GM12872 (cell line): ENCODE data around the gene MRPL33.

Experiments used
- TF ChIP-seq, protein P1 (sequence below): IDR thresholded peaks from 3 replicates; pipeline ENCODE4 v1.5.1; 2011; ENCODE audit warnings: low read depth, mild to moderate bottlenecking, low read length, moderate library complexity; ENCODE audit not compliant: insufficient read depth

MRPL33 gene

DNA sequence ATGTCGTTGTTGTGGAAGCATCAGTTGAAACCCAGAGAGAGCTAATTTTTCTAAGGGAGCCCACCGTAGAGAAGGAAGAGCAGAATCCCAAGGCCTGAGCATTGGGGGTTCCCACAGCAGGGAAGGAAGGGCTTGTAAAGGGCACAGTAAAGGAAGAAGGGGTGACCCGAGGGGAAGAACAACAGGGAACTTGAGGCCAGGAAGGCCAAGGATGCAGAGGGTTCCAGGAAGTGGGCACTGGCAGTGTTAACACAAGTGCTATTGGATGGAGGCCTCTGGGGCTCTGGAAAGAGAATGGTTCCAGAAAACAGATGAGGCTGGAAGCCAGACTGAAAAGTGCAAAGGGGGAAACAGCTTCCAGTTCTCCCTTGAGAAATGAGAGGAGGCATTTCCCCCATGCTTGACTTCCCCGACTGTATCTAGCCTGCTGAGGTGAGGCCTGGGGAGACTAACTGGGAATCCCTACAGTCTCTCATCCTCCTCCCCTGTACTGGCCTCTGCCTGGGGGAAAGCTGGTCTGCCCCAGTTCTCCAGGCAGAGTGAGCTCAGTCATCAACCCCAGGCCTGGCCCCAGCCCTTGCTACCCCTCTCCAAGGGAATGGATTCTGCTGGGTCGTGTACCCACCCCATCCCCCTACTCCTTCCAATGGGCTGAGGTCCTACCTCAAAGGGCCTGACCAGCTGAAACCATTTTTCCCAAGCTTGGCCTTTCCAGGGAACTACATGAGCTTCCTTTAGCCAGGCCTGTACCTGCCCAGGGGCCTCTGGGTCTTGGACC is 43.2 kb upstream of the MRPL33 start:
- TF ChIP-seq, protein P1, sequence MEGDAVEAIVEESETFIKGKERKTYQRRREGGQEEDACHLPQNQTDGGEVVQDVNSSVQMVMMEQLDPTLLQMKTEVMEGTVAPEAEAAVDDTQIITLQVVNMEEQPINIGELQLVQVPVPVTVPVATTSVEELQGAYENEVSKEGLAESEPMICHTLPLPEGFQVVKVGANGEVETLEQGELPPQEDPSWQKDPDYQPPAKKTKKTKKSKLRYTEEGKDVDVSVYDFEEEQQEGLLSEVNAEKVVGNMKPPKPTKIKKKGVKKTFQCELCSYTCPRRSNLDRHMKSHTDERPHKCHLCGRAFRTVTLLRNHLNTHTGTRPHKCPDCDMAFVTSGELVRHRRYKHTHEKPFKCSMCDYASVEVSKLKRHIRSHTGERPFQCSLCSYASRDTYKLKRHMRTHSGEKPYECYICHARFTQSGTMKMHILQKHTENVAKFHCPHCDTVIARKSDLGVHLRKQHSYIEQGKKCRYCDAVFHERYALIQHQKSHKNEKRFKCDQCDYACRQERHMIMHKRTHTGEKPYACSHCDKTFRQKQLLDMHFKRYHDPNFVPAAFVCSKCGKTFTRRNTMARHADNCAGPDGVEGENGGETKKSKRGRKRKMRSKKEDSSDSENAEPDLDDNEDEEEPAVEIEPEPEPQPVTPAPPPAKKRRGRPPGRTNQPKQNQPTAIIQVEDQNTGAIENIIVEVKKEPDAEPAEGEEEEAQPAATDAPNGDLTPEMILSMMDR, result no peak

DNA sequence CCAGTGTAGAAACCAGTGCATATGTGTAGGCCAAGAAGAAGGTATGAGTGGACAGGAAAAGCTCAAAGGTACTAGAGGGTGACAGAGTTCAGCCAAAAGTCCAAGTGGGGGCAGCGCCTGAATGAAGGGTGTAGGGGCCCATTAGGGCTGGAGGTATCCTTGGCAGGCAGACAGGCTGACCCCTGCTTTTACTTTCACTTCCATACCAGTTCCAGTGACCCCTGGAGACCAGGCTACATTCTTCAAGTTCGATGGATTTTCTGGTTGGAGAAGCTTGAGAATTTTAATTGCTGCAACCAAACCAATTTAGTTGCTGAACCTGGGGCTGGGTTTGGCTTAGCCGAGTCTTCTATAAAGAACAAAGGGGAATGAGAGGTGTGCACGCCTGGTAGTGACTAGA is 42.3 kb upstream of the MRPL33 start:
- TF ChIP-seq, protein P1, result no peak

DNA sequence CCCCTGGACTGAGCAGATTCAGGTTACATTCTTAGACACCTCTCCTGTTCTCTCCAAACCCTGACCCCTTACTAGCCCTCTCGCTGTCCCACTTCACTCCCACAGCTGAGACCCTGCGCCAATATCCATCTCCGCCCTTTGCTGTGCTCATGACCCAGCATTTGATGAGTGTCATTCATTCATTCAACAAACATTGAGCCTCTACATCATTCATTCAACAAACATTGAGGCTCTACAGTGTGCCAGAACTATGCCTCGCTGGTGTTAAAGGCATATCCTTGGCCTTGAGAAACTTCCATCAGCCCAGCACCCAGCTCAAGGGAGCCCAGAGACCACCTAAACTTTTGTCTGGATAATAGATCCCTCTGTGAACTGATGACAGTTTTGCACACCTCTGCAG is 41.9 kb upstream of the MRPL33 start:
- TF ChIP-seq, protein P1, result no peak

DNA sequence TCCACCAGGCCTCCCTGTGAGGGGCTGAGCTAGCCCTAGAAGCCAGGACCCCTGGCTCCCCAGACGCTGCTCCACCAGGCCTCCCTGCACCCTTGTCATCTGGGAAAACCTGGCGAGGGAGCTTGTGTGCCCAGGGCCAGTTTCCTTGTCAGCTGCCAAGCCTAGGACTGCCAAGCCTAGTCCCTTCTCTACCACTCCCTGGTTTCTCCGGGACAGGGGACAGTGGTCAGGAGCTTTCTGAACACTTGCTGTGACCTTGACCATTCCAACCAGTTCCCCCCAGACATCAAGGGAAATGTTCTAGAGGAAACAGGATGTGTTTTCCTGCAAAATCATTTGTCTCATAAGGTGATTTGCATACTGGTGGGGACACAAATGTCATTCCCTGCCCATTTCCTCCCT is 41.3 kb upstream of the MRPL33 start:
- TF ChIP-seq, protein P1, result no peak

DNA sequence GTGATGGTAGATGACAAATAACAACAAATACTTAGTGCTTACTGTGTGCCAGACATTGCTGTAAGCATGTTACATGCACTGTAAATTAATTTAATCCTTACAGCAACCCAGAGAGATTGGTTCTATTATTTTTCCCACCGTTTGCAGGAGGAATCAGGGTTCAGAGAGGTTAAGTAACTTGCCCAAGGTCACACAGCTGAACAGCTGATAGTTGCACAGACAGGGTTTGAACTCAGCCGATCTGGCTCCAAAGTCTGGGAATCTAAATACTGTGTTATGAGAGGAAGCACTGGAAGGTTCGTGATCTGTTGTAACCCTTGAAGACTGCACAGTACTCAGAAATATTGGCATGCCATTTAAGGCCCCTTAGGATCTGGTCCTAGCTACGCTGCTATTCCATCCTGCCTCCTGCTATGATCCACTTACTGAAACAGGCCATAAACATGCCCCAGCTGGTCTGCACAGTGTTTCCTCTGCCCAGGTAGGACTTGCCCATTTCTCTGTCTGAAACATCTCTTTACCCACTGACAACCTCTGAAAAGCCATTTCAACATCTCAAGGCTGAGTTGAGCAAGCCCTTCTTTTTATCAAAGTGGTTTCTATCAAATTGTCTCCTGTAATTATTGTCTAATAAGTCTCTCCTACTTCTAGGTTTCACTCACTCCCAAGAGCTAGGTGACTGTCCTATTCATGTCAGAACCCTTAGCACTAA is 40.4 kb upstream of the MRPL33 start:
- TF ChIP-seq, protein P1, result no peak

DNA sequence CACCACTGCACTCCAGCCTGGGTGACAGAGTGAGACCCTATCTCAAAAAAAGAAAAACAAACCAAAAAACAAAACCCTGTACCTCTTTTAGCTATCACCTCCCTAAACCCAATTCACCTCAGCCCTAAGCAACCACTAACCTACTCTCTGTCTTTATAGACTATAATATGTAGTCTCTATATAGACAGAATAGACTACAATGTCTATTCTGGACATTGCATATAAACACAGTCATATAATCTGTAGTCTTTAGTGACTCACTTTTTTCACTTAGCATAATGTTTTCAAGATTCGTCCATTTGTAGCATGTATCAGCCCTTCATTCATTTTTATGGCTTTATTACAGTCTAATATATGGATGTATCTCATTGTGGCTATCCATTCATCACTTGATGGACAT is 37.2 kb upstream of the MRPL33 start:
- TF ChIP-seq, protein P1, result no peak

DNA sequence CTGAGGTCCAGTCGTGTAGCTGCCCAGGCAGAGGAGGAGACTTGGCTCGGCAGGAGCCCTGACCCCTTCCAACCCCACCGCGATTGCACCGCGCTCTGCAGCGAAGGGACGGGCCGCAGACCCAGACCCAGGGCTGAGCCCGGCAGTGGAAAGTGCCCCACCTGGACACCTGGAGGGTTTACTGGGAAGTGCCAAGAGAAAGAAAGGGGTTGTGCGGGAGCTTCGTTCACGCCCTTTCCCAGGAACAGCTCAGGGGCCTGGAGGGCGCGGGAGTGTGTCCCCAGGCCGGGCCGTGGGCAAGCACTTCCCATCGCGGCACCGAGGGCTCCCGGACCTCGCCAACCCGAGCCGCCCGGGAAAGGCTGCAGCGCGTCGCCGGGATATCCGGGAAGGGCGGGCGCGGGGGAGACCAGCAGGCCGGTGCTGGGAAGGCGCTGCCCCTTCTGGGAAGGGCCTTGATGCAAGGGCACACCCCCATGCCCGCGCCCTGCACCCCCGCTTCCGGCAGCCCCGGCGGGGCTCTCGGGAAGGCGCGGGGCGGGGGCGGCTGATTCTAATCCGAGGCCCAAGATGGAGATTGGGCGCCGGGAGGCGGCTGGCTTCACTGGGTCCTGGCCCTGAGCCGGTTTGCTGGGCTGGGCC is 36.1 kb upstream of the MRPL33 start:
- TF ChIP-seq, protein P1, result no peak
